ENCODE data around the gene SLC38A1.

Gene SLC38A1

DNA sequence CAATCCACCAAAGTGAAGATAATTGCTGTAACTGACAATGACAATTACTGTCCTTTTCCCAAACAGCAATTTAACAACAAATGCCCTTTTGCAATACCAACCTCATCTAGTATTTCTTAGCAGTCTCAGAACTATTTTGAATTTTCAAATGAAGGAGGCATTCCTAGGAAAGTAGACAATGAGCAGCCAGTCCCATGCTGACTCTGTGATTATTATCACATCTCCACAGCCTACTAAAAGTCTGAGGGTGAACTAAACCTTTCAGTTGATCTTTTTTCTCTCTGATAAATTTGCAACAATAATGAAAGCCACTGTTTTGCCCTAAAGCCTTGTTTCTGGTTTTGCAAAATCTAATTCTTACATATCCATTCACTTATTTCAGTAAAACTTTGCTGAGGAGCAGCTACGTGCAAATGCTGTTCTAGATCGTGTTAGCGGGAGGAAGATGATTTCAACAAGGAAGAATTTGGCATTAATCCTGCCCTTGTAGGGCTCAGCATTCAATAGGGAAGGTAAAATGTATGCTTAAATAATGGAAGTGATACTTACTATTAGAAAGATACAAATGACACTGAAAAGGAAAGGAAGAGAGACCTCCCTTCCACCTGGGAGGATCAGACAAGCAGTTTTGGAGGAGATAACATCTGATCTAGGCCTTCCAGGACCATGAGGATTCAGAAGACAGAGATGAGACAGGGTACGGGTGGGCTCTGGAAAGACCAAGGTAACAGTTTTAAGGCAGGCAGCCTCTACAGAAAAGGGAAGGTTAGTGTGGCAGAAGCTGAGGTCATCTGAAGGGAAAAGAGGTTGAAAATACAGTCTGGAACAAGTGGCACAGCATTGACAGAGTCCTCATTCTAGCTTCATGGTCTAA, 47.4 kb downstream of the SLC38A1 start:
- DNase-seq (ENCODE audit: low read depth), result no peak
- no peak overlapping the region for H3K4me3 ChIP-seq (ENCODE audit: low read depth, low read length)
- no peak for TF ChIP-seq CTCF (IDR thresholded peaks at IDR 0.05; ENCODE audit: control insufficient read depth, extremely low read depth, insufficient read depth)

DNA sequence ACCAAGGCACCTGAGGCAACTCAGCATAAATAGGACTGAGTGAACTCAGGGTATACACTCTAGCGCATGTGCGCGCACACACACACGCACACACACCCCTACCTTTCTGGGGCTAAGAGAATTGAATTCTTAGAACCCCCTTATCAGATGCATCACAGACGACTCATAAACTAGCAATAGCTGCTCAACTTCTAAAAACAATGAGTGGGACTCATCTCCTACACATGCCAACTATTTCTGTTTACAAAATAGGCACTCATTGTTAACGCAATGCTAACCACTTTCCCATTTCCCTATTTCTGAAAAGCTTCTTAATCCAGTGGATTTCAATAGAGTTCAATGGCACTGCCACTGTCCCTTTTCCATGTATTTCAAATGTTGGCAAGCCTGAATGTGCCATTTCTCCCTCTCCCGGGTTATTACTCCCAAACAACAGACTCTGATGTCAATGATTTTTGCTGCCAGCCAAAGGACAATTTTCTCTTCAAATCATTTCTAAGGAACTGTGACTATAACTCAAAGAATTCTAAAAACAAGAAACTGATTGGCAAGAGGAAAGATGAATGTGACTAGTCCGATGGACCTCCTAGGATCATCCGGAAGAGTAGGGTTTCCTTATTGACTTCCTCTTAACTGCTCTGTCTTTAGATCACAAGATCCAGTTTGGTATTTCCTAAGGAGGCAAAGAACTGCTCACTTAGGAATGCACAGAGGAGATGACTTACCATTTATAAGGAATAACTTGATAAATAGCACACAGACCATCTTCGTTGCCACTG, 48.8 kb downstream of the SLC38A1 start:
- TF ChIP-seq CTCF (IDR thresholded peaks at IDR 0.05; ENCODE audit: control insufficient read depth, extremely low read depth, insufficient read depth), result no peak
- H3K4me3 ChIP-seq (ENCODE audit: low read depth, low read length), result no peak overlapping the region
- no peak for DNase-seq (ENCODE audit: low read depth)

DNA sequence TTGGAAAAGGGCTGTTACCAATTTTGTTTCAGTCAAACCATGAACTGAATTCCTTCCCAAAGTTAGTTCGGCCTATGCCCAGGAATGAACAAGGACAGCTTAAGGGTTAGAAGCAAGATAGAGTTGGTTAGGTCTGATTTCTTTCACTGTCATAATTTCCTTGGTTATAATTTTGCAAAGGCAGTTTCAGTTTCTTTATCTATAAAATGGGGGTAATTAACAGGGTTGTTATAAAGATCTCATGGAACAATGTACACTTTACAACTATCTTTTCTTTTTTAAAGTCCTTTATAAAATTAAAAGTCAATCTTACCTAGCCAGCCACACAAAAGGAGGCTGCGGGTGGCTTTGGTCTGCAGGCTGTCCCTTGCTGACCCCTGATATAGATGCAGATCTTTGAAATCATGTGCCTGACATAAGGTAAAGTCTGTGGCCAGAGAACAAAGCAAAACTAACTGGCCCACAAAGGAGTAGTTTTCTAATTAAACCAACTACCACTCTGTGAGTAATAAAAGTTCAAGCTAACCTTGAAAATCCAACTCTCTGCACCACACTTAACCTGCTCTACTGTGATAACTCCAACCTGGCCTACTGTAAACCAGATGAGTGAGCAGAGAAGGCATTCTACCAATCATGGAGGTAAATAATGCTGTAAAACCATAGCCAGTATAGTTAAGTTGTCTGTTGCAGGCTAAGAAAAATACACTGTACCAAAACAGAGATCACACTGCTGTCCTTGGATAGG, 49.5 kb downstream of the SLC38A1 start:
- DNase-seq (ENCODE audit: low read depth), result no peak
- no peak overlapping the region for H3K4me3 ChIP-seq (ENCODE audit: low read depth, low read length)
- no peak for TF ChIP-seq CTCF (IDR thresholded peaks at IDR 0.05; ENCODE audit: control insufficient read depth, extremely low read depth, insufficient read depth)

GRCh38 chr12:46218322-46219095, 50.3 kb downstream of the SLC38A1 start:
- H3K4me3 ChIP-seq (ENCODE audit: low read depth, low read length), result no peak overlapping the region
- no peak for TF ChIP-seq CTCF (IDR thresholded peaks at IDR 0.05; ENCODE audit: control insufficient read depth, extremely low read depth, insufficient read depth)
- no peak for DNase-seq (ENCODE audit: low read depth)

DNA sequence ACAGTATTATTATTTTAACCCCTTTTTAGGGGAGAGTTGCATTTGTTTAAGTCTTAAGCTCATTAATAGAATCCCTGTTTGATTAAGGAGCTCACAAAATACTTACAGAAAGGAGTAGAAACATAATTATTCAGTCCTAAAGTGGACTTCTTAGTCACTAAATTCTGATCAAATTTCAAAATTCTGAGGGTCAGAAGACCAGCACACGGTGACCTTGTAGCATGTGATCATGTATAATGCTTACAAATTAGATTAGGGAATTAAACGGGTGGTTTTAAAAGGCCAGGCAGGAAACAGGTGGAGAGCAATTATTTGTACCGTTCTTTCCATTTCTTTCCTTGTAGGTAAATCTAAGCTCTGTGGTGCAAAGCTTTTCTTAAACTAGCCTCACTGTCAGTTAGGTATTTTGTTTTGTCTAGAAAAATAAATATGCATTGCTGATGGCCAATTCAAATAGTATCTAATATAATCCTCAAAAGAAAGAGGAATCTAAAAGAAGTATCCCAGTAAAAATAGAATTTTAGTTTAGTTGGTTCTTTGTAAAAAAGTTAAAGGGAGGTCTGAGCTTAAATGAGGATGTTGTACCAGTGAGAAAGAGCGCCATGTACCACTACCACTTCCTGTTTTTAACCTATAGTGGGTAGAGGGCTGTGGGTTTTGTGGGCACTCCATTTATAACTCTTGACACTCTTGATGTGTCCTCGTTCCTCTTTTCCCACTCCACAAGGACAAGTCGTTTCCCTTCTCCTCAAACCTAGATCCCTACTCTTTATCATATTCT, 51.1 kb downstream of the SLC38A1 start:
- H3K4me3 ChIP-seq (ENCODE audit: low read depth, low read length), result no peak overlapping the region
- TF ChIP-seq CTCF (IDR thresholded peaks at IDR 0.05; ENCODE audit: control insufficient read depth, extremely low read depth, insufficient read depth), result no peak
- DNase-seq (ENCODE audit: low read depth), result no peak

Data from LNCaP clone FGC (cell line).